C4-2B (cell line): ENCODE data around the gene MRPL11.

Source experiments
- ZFX ChIP-seq: fragments of 450-650 bp; IDR thresholded peaks from 2 replicates; pipeline ENCODE4 v1.6.1; 2017
- TF ChIP-seq, protein P1 (sequence below): fragments of 450-650 bp; conservative IDR thresholded peaks from 2 replicates; pipeline ENCODE4 v1.5.1; 2017; ENCODE audit warnings: mild to moderate bottlenecking

GRCh38 chr11:66426314-66426713 is 12.3 kb downstream of the MRPL11 start:
- TF ChIP-seq, protein P1, sequence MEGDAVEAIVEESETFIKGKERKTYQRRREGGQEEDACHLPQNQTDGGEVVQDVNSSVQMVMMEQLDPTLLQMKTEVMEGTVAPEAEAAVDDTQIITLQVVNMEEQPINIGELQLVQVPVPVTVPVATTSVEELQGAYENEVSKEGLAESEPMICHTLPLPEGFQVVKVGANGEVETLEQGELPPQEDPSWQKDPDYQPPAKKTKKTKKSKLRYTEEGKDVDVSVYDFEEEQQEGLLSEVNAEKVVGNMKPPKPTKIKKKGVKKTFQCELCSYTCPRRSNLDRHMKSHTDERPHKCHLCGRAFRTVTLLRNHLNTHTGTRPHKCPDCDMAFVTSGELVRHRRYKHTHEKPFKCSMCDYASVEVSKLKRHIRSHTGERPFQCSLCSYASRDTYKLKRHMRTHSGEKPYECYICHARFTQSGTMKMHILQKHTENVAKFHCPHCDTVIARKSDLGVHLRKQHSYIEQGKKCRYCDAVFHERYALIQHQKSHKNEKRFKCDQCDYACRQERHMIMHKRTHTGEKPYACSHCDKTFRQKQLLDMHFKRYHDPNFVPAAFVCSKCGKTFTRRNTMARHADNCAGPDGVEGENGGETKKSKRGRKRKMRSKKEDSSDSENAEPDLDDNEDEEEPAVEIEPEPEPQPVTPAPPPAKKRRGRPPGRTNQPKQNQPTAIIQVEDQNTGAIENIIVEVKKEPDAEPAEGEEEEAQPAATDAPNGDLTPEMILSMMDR = no peak
- no peak for TF ChIP-seq ZFX
